GM10266 (cell line): ENCODE measurements around the gene PSMF1.
A peak's percentile ranks its signal among the peaks of the same experiment; 100 is the strongest.

Source experiments
- DNase-seq: peaks from one replicate; pipeline ENCODE4 v3.0.0; 2012; ENCODE audit errors: extremely low spot score
- TF ChIP-seq, protein P1 (sequence below): IDR thresholded peaks from 2 replicates; pipeline ENCODE4 v1.5.1; 2012; ENCODE audit warnings: mild to moderate bottlenecking, low read depth; ENCODE audit not compliant: control insufficient read depth, insufficient read depth; ENCODE audit errors: missing control alignments

The PSMF1 gene

DNA sequence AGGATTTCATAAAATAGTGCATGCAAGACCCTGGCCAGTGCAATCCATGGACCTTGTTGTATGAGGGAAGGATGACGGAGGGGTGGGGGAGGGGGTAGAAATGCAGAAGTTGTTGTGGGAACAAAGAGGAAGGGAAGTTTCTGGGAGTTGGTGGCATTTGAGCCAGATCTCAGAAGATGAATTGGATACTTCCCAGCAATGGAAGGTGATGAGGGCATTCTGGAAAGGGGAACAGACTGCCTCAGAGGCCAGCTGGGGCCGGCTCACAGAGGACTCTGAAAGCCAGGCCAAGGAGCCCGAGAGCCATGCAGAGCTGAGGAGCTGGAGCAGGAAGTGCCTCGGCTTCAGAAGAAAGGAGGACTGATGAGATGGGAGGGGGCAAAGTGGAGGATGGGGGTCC is 63.7 kb downstream of the PSMF1 start:
- TF ChIP-seq, protein P1, sequence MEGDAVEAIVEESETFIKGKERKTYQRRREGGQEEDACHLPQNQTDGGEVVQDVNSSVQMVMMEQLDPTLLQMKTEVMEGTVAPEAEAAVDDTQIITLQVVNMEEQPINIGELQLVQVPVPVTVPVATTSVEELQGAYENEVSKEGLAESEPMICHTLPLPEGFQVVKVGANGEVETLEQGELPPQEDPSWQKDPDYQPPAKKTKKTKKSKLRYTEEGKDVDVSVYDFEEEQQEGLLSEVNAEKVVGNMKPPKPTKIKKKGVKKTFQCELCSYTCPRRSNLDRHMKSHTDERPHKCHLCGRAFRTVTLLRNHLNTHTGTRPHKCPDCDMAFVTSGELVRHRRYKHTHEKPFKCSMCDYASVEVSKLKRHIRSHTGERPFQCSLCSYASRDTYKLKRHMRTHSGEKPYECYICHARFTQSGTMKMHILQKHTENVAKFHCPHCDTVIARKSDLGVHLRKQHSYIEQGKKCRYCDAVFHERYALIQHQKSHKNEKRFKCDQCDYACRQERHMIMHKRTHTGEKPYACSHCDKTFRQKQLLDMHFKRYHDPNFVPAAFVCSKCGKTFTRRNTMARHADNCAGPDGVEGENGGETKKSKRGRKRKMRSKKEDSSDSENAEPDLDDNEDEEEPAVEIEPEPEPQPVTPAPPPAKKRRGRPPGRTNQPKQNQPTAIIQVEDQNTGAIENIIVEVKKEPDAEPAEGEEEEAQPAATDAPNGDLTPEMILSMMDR, result no peak
- no peak for DNase-seq

DNA sequence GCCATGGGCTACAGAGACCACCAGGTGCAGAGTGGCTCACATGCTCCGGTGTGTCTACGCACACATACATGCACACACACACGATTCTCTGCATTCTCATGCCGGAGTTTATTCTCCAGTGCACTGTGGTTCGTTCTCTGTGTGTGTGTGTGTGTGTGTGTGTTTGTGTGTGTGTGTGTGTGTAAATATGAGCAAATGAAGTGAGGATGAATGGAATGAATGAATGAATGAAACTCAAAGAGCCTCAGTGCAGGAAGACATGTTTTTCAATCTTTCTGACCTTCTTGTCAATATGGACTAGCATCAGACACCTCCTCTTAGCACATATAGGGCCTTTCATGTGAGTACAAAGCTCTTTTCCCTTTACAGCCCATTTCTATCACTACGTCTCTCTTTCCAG is 64.8 kb downstream of the PSMF1 start:
- DNase-seq, result no peak
- TF ChIP-seq, protein P1, result no peak

DNA sequence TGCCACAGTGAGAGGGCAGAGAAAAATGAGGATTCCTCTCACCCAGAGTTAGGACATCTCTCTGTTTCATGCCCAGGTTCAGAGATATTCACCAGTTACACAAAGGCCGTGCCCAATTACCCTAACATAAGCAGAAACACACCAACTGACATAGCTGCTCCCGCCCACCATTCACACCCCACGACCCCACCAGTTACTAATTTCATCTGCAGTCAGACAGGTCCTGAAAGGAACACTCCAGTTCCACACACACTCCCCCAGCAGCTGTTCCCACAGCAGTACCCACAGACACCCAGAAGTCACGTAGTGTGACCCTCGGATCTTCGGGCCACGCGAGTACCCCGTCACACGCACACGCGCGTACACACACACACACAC is 65.8 kb downstream of the PSMF1 start:
- TF ChIP-seq, protein P1, result no peak

GRCh38 chr20:1184638-1185315 is 66.4 kb downstream of the PSMF1 start, which contains the start of gene TMEM74B:
TMEM74B (minus strand) TSS chr20:1184981; CDS start chr20:1183801, 1,180 bp downstream.
- TF ChIP-seq, protein P1, result no peak
- peak; percentile 43 for DNase-seq

More for the DNA sequence above, 65.8 kb downstream of the PSMF1 start:
- no peak for DNase-seq

- TF ChIP-seq, protein P1, result no peak
- peak; percentile 45 for DNase-seq
Measured at GRCh38 chr20:1185316-1185741, 66.9 kb downstream of the PSMF1 start.

GRCh38 chr20:1185790-1186334 is 67.5 kb downstream of the PSMF1 start:
- TF ChIP-seq, protein P1, result peak; percentile 70
- DNase-seq, result peak; percentile 85

- TF ChIP-seq, protein P1, result no peak
- no peak for DNase-seq
Measured at GRCh38 chr20:1186367-1186991, 68.1 kb downstream of the PSMF1 start.
